B cell (primary cell): ENCODE results near the gene NTRK3. TPM values are rescaled to one million over a fixed set of nuclear protein-coding genes. Genes with fewer than 3 reads are reported as not detected.

Source experiments
- ATAC-seq: fragments of 200-7000 bp; cut with Tn5 transposase; one replicate; pipeline ENCODE4 v1.10.0; 2021; ENCODE audit warnings: low read depth, mild to moderate bottlenecking, moderate number of reproducible peaks, moderate library complexity
- CTCF ChIA-PET: fragments of 350-600 bp; sonication (Branson Sonifier 250); formaldehyde crosslinking; loops from one replicate; lab custom pipeline; 2021; ENCODE audit warnings: antibody characterized with exemption, inconsistent platforms; lab: Charles Lee
- POLR2A ChIA-PET: fragments of 350-600 bp; sonication (Branson Sonifier 250); formaldehyde crosslinking; loops from one replicate; lab custom pipeline; 2021; ENCODE audit warnings: antibody characterized with exemption; lab: Charles Lee
- DNase-seq: peaks from one replicate; pipeline ENCODE4 v3.0.0; 2013
- H2AFZ ChIP-seq: 2 replicates; pipeline ENCODE4 v1.6.1; 2012; ENCODE audit warnings: mild to moderate bottlenecking, low read depth, low read length; ENCODE audit not compliant: insufficient read depth, poor library complexity, severe bottlenecking
- H3K27ac ChIP-seq, 2 donors: 1 replicate in 1 of 2; 2 replicates in 1 of 2; pipeline ENCODE4 v1.5.1; 2012 to 2013; ENCODE audit warnings: low read length in 2 of 2, mild to moderate bottlenecking in 2 of 2, moderate library complexity in 1 of 2
- H3K27me3 ChIP-seq, 4 experiments: fragments of 200-600 bp in 1 of 4; sonication (generic) in 1 of 4; replicated peaks in 1 of 4; 1 replicate in 2 of 4; 2 replicates in 2 of 4; pipeline versions ENCODE4 v1.6.1 to v1.7.0; 2013 to 2016; ENCODE audit warnings: low read length in 3 of 4, mild to moderate bottlenecking in 2 of 4, mixed read lengths in 1 of 4, moderate library complexity in 1 of 4; ENCODE audit not compliant: insufficient read depth in 4 of 4, control insufficient read depth in 3 of 4; ENCODE audit errors: control extremely low read depth in 1 of 4
- H3K36me3 ChIP-seq, 2 experiments: replicated peaks in 1 of 2; 1 replicate in 1 of 2; 2 replicates in 1 of 2; pipeline versions ENCODE4 v1.6.1 to v1.7.1; 2013; ENCODE audit warnings: low read length in 1 of 2; ENCODE audit not compliant: insufficient read depth in 2 of 2, control insufficient read depth in 1 of 2; ENCODE audit errors: control extremely low read depth in 1 of 2, extremely low read depth in 1 of 2
- H3K4me1 ChIP-seq, 2 donors: fragments of 200-600 bp in 1 of 2; sonication (generic) in 1 of 2; 1 replicate in 1 of 2; 2 replicates in 1 of 2; pipeline versions ENCODE4 v1.5.1 to v1.6.1; 2013 to 2017; ENCODE audit warnings: low read length in 2 of 2; ENCODE audit not compliant: control insufficient read depth in 2 of 2, insufficient read depth in 2 of 2
- H3K4me2 ChIP-seq: replicated peaks from 2 replicates; pipeline ENCODE3; 2012; ENCODE audit warnings: mild to moderate bottlenecking, low read depth, low read length; ENCODE audit not compliant: poor library complexity, severe bottlenecking
- H3K4me3 ChIP-seq, 5 experiments: fragments of 200-600 bp in 1 of 5; sonication (generic) in 1 of 5; 1 replicate in 3 of 5; 2 replicates in 2 of 5; pipeline versions ENCODE4 v1.5.1 to v1.7.0; 2011 to 2016; ENCODE audit warnings: low read length in 4 of 5, mild to moderate bottlenecking in 4 of 5, low read depth in 2 of 5, control low read depth in 1 of 5, moderate library complexity in 1 of 5; ENCODE audit not compliant: insufficient read depth in 1 of 5; ENCODE audit errors: control extremely low read depth in 1 of 5, extremely low read depth in 1 of 5
- H3K79me2 ChIP-seq: fragments of 200-600 bp; sonication (generic); one replicate; pipeline ENCODE4 v1.6.0; 2016; ENCODE audit warnings: low read length; ENCODE audit not compliant: control insufficient read depth, insufficient read depth
- H3K9ac ChIP-seq: fragments of 200-600 bp; sonication (generic); 2 replicates; pipeline ENCODE4 v1.6.1; 2017; ENCODE audit warnings: mild to moderate bottlenecking, low read length, moderate library complexity
- H3K9me3 ChIP-seq, 3 donors: one replicate each; pipeline versions ENCODE4 v1.6.1 to v1.7.1; 2013; ENCODE audit warnings: low read length in 2 of 3; ENCODE audit not compliant: control insufficient read depth in 2 of 3, insufficient read depth in 1 of 3; ENCODE audit errors: control extremely low read depth in 1 of 3
- H4K20me1 ChIP-seq: 2 replicates; pipeline ENCODE4 v1.6.0; 2012; ENCODE audit warnings: mild to moderate bottlenecking, low read length; ENCODE audit not compliant: insufficient read depth, control insufficient read depth, poor library complexity, severe bottlenecking
- H3K27ac Mint-ChIP-seq: one replicate; pipeline ENCODE4 v1.8.0; 2021; ENCODE audit warnings: mixed read lengths
- H3K27me3 Mint-ChIP-seq: one replicate; pipeline ENCODE4 v1.8.0; 2021; ENCODE audit warnings: mixed read lengths
- H3K4me1 Mint-ChIP-seq: one replicate; pipeline ENCODE4 v1.8.0; 2021; ENCODE audit warnings: mixed read lengths
- H3K4me3 Mint-ChIP-seq: one replicate; pipeline ENCODE4 v1.8.0; 2021; ENCODE audit warnings: mixed read lengths
- H3K9me3 Mint-ChIP-seq: one replicate; pipeline ENCODE4 v1.8.0; 2022; ENCODE audit warnings: mixed read lengths; ENCODE audit not compliant: insufficient read depth
- CTCF ChIP-seq: fragments of 200-600 bp; IDR thresholded peaks from one replicate; pipeline ENCODE4 v1.8.0; 2022; ENCODE audit warnings: antibody characterized with exemption, mild to moderate bottlenecking
- EZH2 ChIP-seq: IDR thresholded peaks from 2 replicates; pipeline ENCODE4 v1.6.1; 2012; ENCODE audit warnings: borderline replicate concordance, low read depth, mild to moderate bottlenecking, moderate library complexity, low read length; ENCODE audit not compliant: insufficient read depth, poor library complexity, severe bottlenecking
- WGBS: methylation state at CpG from one replicate; pipeline ENCODE4 v1.1.5; 2013; ENCODE audit warnings: missing lambda C conversion rate; ENCODE audit not compliant: insufficient coverage; 5-methylcytosine and 5-hydroxymethylcytosine counted together
- intact Hi-C: fragments of 100-400 bp; cut with micrococcal nuclease; formaldehyde crosslinking; loops from one replicate; pipeline ENCODE4 v1.10.0; 2022
- polyA plus RNA-seq: library from polyadenylated mRNA; depleted of rRNA; stranded (reverse); fragments of >200 nt; gene quantifications from 2 replicates; pipeline ENCODE4 v1.2.3, GENCODE V29; 2012
- total RNA-seq, 2 donors: library from RNA; stranded (reverse); fragments of 120-200 nt in 1 of 2; gene quantifications; 1 replicate in 1 of 2; 2 replicates in 1 of 2; pipeline versions ENCODE4 v1.2.3 to v1.2.4, GENCODE V29; 2013 to 2022

NTRK3 gene
- total and polyA plus RNA-seq, 2 donors (not counting 1 experiment from before 2014, with no cell fraction given), result not detected

GRCh38 chr15:88225461-88225860 is 31.1 kb downstream of the NTRK3 start:
- CTCF ChIA-PET, result no interaction called here
- 8% methylated on average over 5 of the region's 5 CpGs for WGBS
- intact Hi-C loops, result no loop called here
- POLR2A ChIA-PET, result no interaction called here
- Histone ChIP-seq H3K4me2 (no peak overlapping the region), H3K36me3 (no peaks in the 10 kb centered on the region), H3K9me3 (no peaks in the 10 kb centered on the region), H3K27ac (no peak overlapping the region), H3K4me1 (no peaks in the 10 kb centered on the region), H3K27me3 (peaks cover 0 to 5% (median 0%) of the 10 kb centered on the region in 4 experiments), H3K9ac (no peak overlapping the region), H2AFZ (no peak overlapping the region), H4K20me1 (no peaks in the 10 kb centered on the region), H3K4me3 (no peak overlapping the region), H3K79me2 (no peaks in the 10 kb centered on the region)
- H3K4me3 Mint-ChIP-seq, result no peak overlapping the region
- ATAC-seq (no peak), DNase-seq (no peak)
- no peaks in the 10 kb centered on the region for H3K9me3 Mint-ChIP-seq
- no peaks in the 10 kb centered on the region for H3K4me1 Mint-ChIP-seq
- no peak overlapping the region for H3K27ac Mint-ChIP-seq
- peaks cover 26% of the 10 kb centered on the region for H3K27me3 Mint-ChIP-seq
- no peak for TF ChIP-seq CTCF

- Mint-ChIP-seq H3K27ac (no peak overlapping the region), H3K4me3 (no peak overlapping the region), H3K4me1 (no peaks in the 10 kb centered on the region), H3K27me3 (peaks cover 13% of the 10 kb centered on the region), H3K9me3 (no peaks in the 10 kb centered on the region)
- no peak for DNase-seq
- ATAC-seq, result no peak
- WGBS, result 86% methylated on average over 13 of the region's 14 CpGs
- POLR2A ChIA-PET, result no interaction called here
- CTCF ChIA-PET, result interaction anchor here (1.4 kb wide), 1 partner anchor 24 kb away, joined by 3 read pairs; no protein-coding TSS in a partner anchor
- Histone ChIP-seq H2AFZ (no peak overlapping the region), H3K9ac (no peak overlapping the region), H3K36me3 (no peaks in the 10 kb centered on the region), H4K20me1 (no peaks in the 10 kb centered on the region), H3K79me2 (no peaks in the 10 kb centered on the region), H3K27me3 (peaks cover 0 to 5% (median 0%) of the 10 kb centered on the region in 4 experiments), H3K4me1 (no peaks in the 10 kb centered on the region), H3K27ac (no peak overlapping the region), H3K9me3 (no peaks in the 10 kb centered on the region), H3K4me2 (no peak overlapping the region), H3K4me3 (no peak overlapping the region)
- TF ChIP-seq EZH2 (no peak), CTCF (no peak)
- intact Hi-C loops, result no loop called here
Observed at GRCh38 chr15:88223084-88223483, 33.5 kb downstream of the NTRK3 start.
